Measurements from ENCODE around the gene THAP6. TPM values are rescaled to one million over a fixed set of nuclear protein-coding genes. Genes with fewer than 3 reads are reported as not detected.

The THAP6 gene
- total RNA-seq, 4 donors from 2014 or later: 20.6 to 54.1 (median 32.7) TPM

DNA sequence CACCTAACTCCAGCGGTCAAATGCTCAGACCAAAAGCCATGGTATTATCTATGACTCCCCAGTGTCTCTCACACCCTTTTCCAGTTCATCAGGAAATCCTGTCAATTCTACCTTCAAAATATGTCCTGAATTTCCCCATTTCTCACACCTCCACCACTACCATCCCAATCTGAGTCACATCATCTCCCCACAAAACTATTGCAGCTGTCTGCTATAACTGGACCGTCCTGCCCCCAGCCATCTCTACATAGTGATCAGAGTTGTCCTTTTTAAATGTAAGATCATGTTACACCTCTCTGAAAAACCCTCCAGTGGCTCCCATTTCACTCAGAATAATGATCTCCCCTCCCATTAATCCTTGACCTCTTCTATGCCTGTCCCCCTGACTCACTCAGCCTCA is 34.7 kb downstream of the THAP6 start:
- WGBS, 2 donors: 82 to 90% methylated on average over 2 of the region's 2 CpGs
- H3K9me3 ChIP-seq: no peaks in the 10 kb centered on the region

DNA sequence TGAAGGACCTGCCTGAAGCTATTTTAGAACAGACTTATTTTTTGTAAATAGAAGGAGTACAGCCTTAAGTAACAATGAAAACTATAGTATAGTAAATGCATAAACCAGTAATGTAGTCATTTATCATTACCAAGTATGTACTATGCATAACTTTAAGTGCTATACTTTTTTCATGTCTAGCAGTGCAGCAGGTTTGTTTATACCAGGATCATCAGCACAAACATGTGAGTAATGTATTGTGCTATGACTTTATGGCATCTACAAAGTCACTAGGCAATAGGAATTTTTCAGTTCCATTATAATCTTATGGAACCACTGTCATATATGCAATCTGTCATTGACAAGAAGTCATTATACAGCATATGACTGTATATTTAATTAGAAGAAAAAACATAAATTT is 38.2 kb downstream of the THAP6 start:
- TF ChIP-seq POLR2A (IDR thresholded peaks at IDR 0.05): no peak
- TF ChIP-seq, protein P1, sequence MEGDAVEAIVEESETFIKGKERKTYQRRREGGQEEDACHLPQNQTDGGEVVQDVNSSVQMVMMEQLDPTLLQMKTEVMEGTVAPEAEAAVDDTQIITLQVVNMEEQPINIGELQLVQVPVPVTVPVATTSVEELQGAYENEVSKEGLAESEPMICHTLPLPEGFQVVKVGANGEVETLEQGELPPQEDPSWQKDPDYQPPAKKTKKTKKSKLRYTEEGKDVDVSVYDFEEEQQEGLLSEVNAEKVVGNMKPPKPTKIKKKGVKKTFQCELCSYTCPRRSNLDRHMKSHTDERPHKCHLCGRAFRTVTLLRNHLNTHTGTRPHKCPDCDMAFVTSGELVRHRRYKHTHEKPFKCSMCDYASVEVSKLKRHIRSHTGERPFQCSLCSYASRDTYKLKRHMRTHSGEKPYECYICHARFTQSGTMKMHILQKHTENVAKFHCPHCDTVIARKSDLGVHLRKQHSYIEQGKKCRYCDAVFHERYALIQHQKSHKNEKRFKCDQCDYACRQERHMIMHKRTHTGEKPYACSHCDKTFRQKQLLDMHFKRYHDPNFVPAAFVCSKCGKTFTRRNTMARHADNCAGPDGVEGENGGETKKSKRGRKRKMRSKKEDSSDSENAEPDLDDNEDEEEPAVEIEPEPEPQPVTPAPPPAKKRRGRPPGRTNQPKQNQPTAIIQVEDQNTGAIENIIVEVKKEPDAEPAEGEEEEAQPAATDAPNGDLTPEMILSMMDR (IDR thresholded peaks at IDR 0.05): no peak
- H3K27ac ChIP-seq: no peak overlapping the region
- no peak overlapping the region for H3K4me3 ChIP-seq (replicated peaks in 1 of 3)
- H3K27me3 ChIP-seq: no peaks in the 10 kb centered on the region
- intact Hi-C loops (cut with DNase I): no loop called here
- H3K36me3 ChIP-seq: no peaks in the 10 kb centered on the region
- no peaks in the 10 kb centered on the region for H3K9me3 ChIP-seq
- H3K4me1 ChIP-seq: no peaks in the 10 kb centered on the region
- DNase-seq: no peak

More for the DNA sequence above, 34.7 kb downstream of the THAP6 start:
- TF ChIP-seq, protein P1 (IDR thresholded peaks at IDR 0.05): no peak
- TF ChIP-seq POLR2A (IDR thresholded peaks at IDR 0.05): no peak
- Histone ChIP-seq H3K27ac (no peak overlapping the region), H3K4me1 (no peaks in the 10 kb centered on the region), H3K36me3 (no peaks in the 10 kb centered on the region), H3K4me3 (replicated peaks in 1 of 3) (no peak overlapping the region), H3K27me3 (no peaks in the 10 kb centered on the region)
- DNase-seq: no peak
- intact Hi-C loops (cut with DNase I): no loop called here

DNA sequence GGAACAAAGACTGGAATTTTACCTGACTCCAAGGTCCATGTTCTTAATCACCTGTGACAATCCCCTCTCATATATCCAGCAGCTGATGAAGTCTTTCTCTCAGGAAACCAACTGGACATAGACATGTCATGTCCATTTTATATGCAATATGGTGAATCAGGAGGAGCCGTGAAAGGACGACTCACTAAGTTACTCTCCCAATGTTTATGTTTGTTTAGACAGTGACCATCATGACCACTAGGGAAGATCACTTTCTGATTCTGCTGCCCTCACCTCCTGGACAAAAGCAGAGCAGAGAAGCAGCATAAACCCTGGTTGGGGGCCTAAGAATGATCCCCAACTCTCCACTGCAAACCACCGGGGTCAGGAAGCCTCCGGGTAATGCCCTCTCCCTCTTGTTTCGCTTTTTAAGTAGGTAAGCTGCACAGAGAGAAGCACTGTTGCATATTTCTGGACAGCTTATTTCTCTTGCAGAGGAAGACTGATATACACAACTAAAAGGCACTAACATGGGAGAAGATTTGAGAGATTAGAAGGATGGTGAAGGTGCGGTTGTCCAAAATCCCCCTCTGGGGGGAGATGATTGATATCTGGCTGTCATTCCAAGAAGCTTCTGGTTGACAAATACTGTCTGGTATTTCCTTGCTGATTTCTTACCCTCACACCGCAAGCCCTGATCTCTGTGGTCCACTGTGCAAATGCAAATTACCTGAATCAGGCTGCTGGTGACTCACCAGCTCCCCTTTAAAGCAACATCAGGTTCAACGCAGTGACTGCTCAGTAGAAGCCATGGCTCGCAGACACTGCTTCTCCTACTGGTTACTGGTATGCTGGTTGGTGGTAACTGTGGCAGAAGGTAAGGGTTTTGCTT is 41.3 kb downstream of the THAP6 start, which contains the start of gene ODAPH:
ODAPH (plus strand) TSS at position 773 of the 871 bp plus-strand sequence; CDS start at position 790, 17 bp downstream.
- H3K9me3 ChIP-seq: no peaks in the 10 kb centered on the region
- no peak within 1 kb of the TSS for H3K27ac ChIP-seq
- DNase-seq: no peak
- intact Hi-C loops (cut with DNase I): no loop called here
- WGBS, 2 donors: 66 to 71% methylated on average over 9 of the region's 9 CpGs
- H3K27me3 ChIP-seq: no peaks in the 10 kb centered on the region
- H3K36me3 ChIP-seq: no peaks in the 10 kb centered on the region
- TF ChIP-seq, protein P1 (IDR thresholded peaks at IDR 0.05): no peak
- TF ChIP-seq POLR2A (IDR thresholded peaks at IDR 0.05): no peak
- H3K4me1 ChIP-seq: no peaks in the 10 kb centered on the region
- no peak within 1 kb of the TSS for H3K4me3 ChIP-seq (replicated peaks in 1 of 3)

DNA sequence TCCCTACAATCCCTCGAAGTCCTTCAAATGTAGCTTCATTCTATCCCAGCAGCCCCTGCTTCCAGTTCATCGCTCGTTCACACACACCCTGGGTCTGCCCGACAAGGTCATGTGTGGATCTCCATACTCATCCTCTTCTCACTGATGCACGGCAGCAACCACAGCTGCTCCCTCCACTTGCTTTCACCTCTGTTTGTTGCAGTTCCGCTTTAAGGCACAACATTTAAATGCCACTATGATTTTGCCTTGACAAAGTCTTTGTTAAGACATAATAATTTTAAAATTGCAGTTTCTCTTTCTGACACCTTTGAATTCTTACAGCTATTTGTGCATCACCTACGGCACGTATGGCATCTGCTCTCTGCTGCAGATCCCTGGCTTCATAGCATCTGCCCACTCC is 43.4 kb downstream of the THAP6 start:
- no peak for DNase-seq
- H3K36me3 ChIP-seq: no peaks in the 10 kb centered on the region
- no peaks in the 10 kb centered on the region for H3K4me1 ChIP-seq
- H3K4me3 ChIP-seq (replicated peaks in 1 of 3): no peak overlapping the region
- TF ChIP-seq POLR2A (IDR thresholded peaks at IDR 0.05): no peak
- no peaks in the 10 kb centered on the region for H3K9me3 ChIP-seq
- H3K27ac ChIP-seq: no peak overlapping the region
- H3K27me3 ChIP-seq: no peaks in the 10 kb centered on the region
- intact Hi-C loops (cut with DNase I): no loop called here
- WGBS, 2 donors: 70 to 71% methylated on average over 8 of the region's 8 CpGs

DNA sequence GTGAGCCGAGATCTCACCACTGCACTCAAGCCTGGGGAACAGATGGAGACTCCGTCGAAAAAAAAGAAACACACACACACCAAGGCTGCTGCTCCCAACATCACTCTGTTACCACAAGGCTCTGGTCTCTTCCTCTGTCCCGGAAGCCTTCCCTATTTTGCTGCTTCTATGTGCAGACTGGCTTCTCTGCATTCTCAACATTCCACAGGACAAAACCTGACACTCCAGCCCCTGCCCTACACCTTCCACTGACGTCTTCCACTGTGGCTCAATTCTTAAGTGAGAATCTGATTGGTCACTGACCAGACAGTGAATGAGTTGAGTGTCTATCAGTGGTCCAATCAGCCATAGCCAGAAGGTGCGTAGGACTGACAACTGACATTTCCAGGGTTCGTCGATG is 47.5 kb downstream of the THAP6 start:
- no peaks in the 10 kb centered on the region for H3K36me3 ChIP-seq
- H3K4me3 ChIP-seq (replicated peaks in 1 of 3): no peak overlapping the region
- no peaks in the 10 kb centered on the region for H3K4me1 ChIP-seq
- TF ChIP-seq POLR2A (IDR thresholded peaks at IDR 0.05): no peak
- TF ChIP-seq, protein P1 (IDR thresholded peaks at IDR 0.05): no peak
- H3K27me3 ChIP-seq: no peaks in the 10 kb centered on the region
- 59 to 66% methylated on average over 8 of the region's 8 CpGs for WGBS, 2 donors
- H3K27ac ChIP-seq: no peak overlapping the region
- no peaks in the 10 kb centered on the region for H3K9me3 ChIP-seq
- intact Hi-C loops (cut with DNase I): no loop called here
- DNase-seq: peak in 1 of 2 donors; percentile 21
